ENCODE measurements around the gene TTLL8. TPM values are rescaled to one million over a fixed set of nuclear protein-coding genes. Genes with fewer than 3 reads are reported as not detected.
A peak's percentile ranks its signal among the peaks of the same experiment; 100 is the strongest.

TTLL8 gene
- total RNA-seq, 1 donor from 2014 or later = not detected

- Histone ChIP-seq H3K27me3 (ENCODE audit: low read depth) (peaks cover 87% of the 10 kb centered on the region), H3K27ac (replicated peaks) (no peak overlapping the region), H3K4me3 (peak overlapping the region; percentile 19), H3K36me3 (no peaks in the 10 kb centered on the region), H3K4me1 (peaks cover 9% of the 10 kb centered on the region), H3K9me3 (replicated peaks) (no peaks in the 10 kb centered on the region)
- peak; percentile 93 for TF ChIP-seq CTCF (IDR thresholded peaks at IDR 0.05; ENCODE audit: borderline replicate concordance)
- peak; percentile 71 for DNase-seq
- intact Hi-C loops (cut with micrococcal nuclease) = loop anchor here (10.0 kb wide), 1 partner anchor 106 kb away; no protein-coding TSS in a partner anchor
These were observed 27.6 kb downstream of the TTLL8 start for GRCh38 chr22:50030297-50031188.

GRCh38 chr22:50027639-50028537 lies 30.2 kb downstream of the TTLL8 start:
- intact Hi-C loops (cut with micrococcal nuclease) = no loop called here
- Histone ChIP-seq H3K4me3 (no peak overlapping the region), H3K9me3 (replicated peaks) (no peaks in the 10 kb centered on the region), H3K36me3 (no peaks in the 10 kb centered on the region), H3K27me3 (ENCODE audit: low read depth) (peaks cover 87% of the 10 kb centered on the region), H3K4me1 (peaks cover 9% of the 10 kb centered on the region), H3K27ac (replicated peaks) (no peak overlapping the region)
- no peak for TF ChIP-seq CTCF (IDR thresholded peaks at IDR 0.05; ENCODE audit: borderline replicate concordance)
- DNase-seq = no peak

GRCh38 chr22:50025993-50026392 lies 32.1 kb downstream of the TTLL8 start:
- Histone ChIP-seq H3K9me3 (replicated peaks) (no peaks in the 10 kb centered on the region), H3K36me3 (no peaks in the 10 kb centered on the region), H3K27me3 (ENCODE audit: low read depth) (peaks cover 78% of the 10 kb centered on the region), H3K4me3 (no peak overlapping the region), H3K27ac (replicated peaks) (no peak overlapping the region), H3K4me1 (peaks cover 9% of the 10 kb centered on the region)
- no peak for DNase-seq
- intact Hi-C loops (cut with micrococcal nuclease) = no loop called here
- no peak for TF ChIP-seq CTCF (IDR thresholded peaks at IDR 0.05; ENCODE audit: borderline replicate concordance)

- Histone ChIP-seq H3K27me3 (ENCODE audit: low read depth) (peaks cover 76% of the 10 kb centered on the region), H3K4me1 (no peaks in the 10 kb centered on the region), H3K9me3 (replicated peaks) (no peaks in the 10 kb centered on the region), H3K27ac (replicated peaks) (no peak overlapping the region), H3K36me3 (no peaks in the 10 kb centered on the region), H3K4me3 (no peak overlapping the region)
- no peak for DNase-seq
- intact Hi-C loops (cut with micrococcal nuclease) = no loop called here
- no peak for TF ChIP-seq CTCF (IDR thresholded peaks at IDR 0.05; ENCODE audit: borderline replicate concordance)
These were observed 35.8 kb downstream of the TTLL8 start for GRCh38 chr22:50022171-50022819.

GRCh38 chr22:50020606-50021005 lies 37.5 kb downstream of the TTLL8 start:
- DNase-seq = no peak
- H3K4me1 ChIP-seq = no peaks in the 10 kb centered on the region
- no peaks in the 10 kb centered on the region for H3K36me3 ChIP-seq
- TF ChIP-seq CTCF (IDR thresholded peaks at IDR 0.05; ENCODE audit: borderline replicate concordance) = no peak
- no peak overlapping the region for H3K4me3 ChIP-seq
- H3K9me3 ChIP-seq (replicated peaks) = no peaks in the 10 kb centered on the region
- peaks cover 76% of the 10 kb centered on the region for H3K27me3 ChIP-seq (ENCODE audit: low read depth)
- intact Hi-C loops (cut with micrococcal nuclease) = no loop called here
- no peak overlapping the region for H3K27ac ChIP-seq (replicated peaks)

Data from left ventricle myocardium inferior (tissue), 1 donor.